Pons (tissue), 1 donor: ENCODE data around the gene TRIM49B.
"Not testable (repeated sequence)": the region's sequence is repeated elsewhere in the genome, so short reads cannot be mapped to it uniquely, and the experiment has no call there.

Experiments used
- DNase-seq: peaks from one replicate; pipeline ENCODE4 v3.0.0-alpha.2; 2016; ENCODE audit warnings: low spot score

TRIM49B gene, protein sequence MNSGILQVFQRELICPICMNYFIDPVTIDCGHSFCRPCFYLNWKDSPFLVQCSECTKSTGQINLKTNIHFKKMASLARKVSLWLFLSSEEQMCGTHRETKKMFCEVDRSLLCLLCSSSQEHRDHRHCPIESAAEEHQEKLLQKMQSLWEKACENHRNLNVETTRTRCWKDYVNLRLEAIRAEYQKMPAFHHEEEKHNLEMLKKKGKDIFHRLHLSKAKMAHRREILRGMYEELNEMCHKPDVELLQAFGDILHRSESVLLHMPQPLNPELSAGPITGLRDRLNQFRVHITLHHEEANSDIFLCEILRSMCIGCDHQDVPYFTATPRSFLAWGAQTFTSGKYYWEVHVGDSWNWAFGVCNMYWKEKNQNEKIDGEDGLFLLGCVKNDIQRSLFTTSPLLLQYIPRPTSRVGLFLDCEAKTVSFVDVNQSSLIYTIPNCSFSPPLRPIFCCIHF

DNA sequence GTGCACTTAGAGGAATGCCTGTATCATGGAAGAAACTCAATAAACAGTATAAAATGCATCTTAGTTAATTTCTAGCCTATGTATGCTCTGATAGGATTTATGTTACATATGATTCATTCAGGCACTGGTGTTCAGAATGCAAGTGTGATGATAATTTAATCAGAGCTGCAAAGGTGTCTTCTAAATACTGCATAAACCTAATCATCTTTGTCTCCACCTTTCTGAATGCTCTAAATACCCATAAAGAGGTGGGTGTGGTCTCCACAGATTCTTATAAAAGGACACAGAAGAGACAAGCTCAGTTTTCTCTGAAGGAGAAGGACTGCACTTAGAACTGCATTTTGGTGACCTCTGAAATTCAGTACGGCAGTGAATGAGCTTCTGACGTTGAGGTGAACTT, at the start of gene TRIM49B:
TRIM49B (plus strand) TSS at position 301 of the 400 bp plus-strand sequence. CDS start 2,777 bp downstream, outside the sequence.
- DNase-seq = not testable (repeated sequence)

DNA sequence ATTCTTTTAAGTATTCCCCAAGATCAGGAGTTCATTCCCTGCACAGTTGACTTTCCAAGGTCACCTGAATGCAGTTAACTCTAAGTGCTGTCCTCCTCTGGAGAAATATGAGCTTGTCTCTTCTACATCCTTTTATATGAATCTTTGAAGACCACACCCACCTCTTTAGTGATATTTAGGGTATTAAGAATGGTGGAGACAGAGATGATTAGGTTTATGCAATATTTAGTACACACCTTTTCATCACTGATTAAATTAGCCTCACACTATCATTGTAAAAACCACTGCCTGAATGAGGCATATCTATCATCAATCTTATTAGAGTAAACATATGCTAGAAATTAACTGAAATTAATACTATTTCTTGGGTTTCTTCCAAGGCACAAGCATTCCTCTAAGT, 44.8 kb upstream of the TRIM49B start, which contains the start of gene TRIM51G:
TRIM51G (minus strand) TSS at position 101 of the 400 bp plus-strand sequence. CDS start 2,190 bp downstream, outside the sequence.
- not testable (repeated sequence) for DNase-seq

DNA sequence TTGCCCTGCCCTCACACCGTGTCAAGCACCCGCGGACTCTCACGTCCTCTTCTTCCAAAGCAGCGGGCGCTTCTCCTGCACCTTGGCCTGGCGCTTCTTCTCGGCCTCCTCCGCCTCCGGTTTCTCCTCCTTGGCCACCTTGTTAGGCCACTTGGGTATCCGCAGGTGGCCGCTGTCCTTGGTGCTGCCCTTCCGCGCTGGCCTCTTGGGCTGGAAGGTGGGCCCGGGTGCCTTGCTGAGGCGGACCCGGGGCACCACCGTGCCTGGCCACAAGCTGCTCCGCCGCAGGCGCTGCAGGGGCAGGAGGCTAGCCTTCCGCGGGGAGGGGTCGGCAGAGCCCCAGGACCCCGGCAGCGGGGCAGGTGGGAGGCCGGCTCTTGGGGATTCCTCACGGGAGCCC, 19.6 kb downstream of the TRIM49B start:
- DNase-seq = not testable (repeated sequence)

DNA sequence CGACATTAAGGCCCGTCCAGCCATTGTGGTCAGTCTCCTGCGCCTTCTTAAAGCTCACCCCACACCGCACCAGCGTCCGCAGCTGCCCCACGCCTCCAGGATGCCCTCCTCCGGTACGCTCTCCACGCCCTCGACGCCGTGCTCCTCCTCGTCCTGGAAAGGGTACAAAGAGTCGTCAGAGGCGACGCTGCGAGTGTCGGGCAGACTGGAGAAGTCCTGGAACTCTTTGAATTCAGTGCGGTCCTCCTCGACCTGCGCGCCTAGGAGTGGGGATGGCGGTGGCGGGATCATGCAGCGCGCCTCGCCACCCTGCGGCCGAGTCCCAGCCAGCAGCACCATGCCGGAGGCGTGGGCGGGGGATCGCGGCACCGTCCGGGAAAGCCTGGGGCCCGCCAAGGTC, 21.2 kb downstream of the TRIM49B start:
- not testable (repeated sequence) for DNase-seq

DNA sequence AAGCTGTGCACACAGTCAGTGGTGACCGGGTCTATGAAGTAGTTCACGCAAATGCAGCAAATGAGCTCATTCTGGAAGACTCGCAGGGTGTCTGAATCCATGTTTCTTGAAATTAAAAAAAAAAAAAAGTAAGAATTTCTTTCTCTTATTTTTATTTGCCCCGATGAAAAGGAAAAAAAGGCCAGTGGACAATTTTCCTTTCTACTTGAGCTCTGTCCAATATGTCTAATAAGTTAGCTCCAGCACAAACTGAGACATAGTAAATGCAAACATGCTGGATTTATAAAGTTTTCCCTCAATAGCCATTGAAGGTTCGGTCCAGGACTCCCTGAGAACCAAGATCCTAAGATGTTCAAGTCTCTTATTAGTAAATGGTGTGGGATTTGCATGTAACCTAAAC, 30.4 kb downstream of the TRIM49B start, which contains the start of gene TRIM64C:
TRIM64C (minus strand) TSS at position 101 of the 400 bp plus-strand sequence; CDS start at position 101, 0 bp downstream.
- not testable (repeated sequence) for DNase-seq

DNA sequence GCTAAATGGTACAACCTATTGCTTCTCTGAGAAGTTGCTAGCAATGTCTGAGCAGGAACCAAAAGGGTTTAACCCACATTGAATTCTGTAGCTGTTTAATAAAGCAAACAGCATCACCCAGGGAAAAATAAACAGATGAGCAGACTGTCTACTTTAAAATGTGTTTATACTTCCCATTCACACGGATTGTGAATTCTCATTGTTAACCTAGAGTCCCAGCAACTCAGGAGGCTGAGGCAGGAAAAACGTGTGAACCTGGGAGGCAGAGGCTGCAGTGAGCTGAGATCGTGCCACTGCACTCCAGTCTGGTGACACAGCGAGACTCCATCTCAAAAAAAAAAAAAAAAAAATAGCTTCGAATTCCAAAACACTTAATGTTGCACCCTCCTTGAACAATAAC, 41.3 kb downstream of the TRIM49B start:
- DNase-seq = not testable (repeated sequence)
